ENCODE measurements around the gene B3GNT8. TPM values are rescaled to one million over a fixed set of nuclear protein-coding genes. Genes with fewer than 3 reads are reported as not detected.

Gene B3GNT8
- total and polyA plus RNA-seq, 4 donors, result 0.14 to 2.3 (median 0.66) TPM

DNA sequence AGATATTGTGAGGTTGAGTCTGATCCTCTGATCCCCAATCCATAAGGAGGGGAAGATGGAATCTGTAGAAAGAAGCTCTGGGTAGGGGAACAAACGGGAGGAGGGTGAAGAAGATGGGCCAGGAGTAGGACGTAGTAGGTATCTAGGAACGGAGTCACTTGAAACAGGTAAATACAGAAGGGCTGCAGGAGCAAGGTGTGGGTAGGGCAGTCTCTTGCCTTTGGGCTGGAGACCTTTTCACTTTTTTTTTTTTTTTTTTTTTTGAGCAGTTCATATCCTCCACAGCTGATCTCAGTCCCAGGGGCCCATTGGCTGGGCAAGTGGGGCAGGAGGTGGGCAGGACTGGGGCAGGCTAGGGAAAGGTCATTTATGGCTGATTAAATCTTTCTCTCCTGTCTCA is 28.1 kb downstream of the B3GNT8 start:
- H3K36me3 ChIP-seq (ENCODE audit: control insufficient read depth in 4 of 4, insufficient read depth in 3 of 4, low read depth in 1 of 4, low read length in 3 of 4), result peaks cover 0 to 4% (median 0%) of the 10 kb centered on the region in 4 donors
- no peak overlapping the region for H3K9ac ChIP-seq (ENCODE audit: low read depth in 1 of 2, low read length in 2 of 2)
- H3K4me3 ChIP-seq (ENCODE audit: low read depth in 1 of 3, low read length in 3 of 3), result peak overlapping the region in 1 of 3 donors; percentile 99
- 88% methylated on average over 3 of the region's 3 CpGs for WGBS
- no peak overlapping the region for H3K27ac ChIP-seq (ENCODE audit: low read depth in 1 of 2, low read length in 2 of 2)
- DNase-seq (ENCODE audit: low spot score), result no peak
- no peaks in the 10 kb centered on the region for H3K27me3 ChIP-seq (ENCODE audit: control insufficient read depth in 4 of 4, insufficient read depth in 4 of 4, low read length in 3 of 4)
- TF ChIP-seq GABPA (IDR thresholded peaks at IDR 0.05 in 1 of 2, conservative IDR thresholded peaks at IDR 0.05 in 1 of 2), result no peak
- no peak for TF ChIP-seq ATF3 (IDR thresholded peaks at IDR 0.05)
- no peak for TF ChIP-seq FOXA2 (IDR thresholded peaks at IDR 0.05)
- TF ChIP-seq RXRA (IDR thresholded peaks at IDR 0.05), result no peak
- no peak for TF ChIP-seq FOXA1 (IDR thresholded peaks at IDR 0.05)
- no peak for TF ChIP-seq ZBTB33 (IDR thresholded peaks at IDR 0.05)
- TF ChIP-seq MAX (IDR thresholded peaks at IDR 0.05), result no peak
- no peak for TF ChIP-seq RAD21 (IDR thresholded peaks at IDR 0.05)
- TF ChIP-seq SP1 (IDR thresholded peaks at IDR 0.05), result no peak
- no peak for TF ChIP-seq HNF4G (IDR thresholded peaks at IDR 0.05)
- no peak for TF ChIP-seq JUND (IDR thresholded peaks at IDR 0.05)
- TF ChIP-seq EGR1 (IDR thresholded peaks at IDR 0.05; ENCODE audit: low read depth in 2 of 2), result no peak
- peaks cover 2 to 34% (median 18%) of the 10 kb centered on the region in 4 donors for H3K4me1 ChIP-seq (ENCODE audit: control insufficient read depth in 4 of 4, insufficient read depth in 4 of 4, low read length in 3 of 4)
- H3K9me3 ChIP-seq (ENCODE audit: control insufficient read depth in 4 of 4, low read length in 3 of 4), result no peaks in the 10 kb centered on the region

DNA sequence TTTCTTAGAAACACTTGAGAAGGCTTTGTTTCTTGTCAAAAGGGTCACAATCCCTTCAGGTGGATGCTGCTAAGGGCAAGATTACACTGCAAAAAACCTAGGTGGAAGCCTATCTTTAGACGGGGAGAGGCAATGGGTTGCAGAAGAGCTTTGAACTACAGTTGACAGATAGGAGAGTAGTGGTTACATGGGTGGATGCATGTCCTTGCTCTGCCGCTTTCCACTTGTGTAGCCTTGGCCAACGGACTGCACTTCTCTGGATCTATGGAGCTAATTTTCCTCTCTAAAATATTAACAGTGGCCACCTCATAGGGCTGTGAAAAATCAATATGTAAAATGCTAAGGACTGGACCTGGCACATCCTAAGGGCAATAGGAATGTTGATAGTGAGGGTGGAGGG is 28.6 kb downstream of the B3GNT8 start:
- TF ChIP-seq GABPA (IDR thresholded peaks at IDR 0.05 in 1 of 2, conservative IDR thresholded peaks at IDR 0.05 in 1 of 2) (no peak), HNF4A (conservative IDR thresholded peaks at IDR 0.05) (no peak)
- H3K4me1 ChIP-seq (ENCODE audit: control insufficient read depth in 4 of 4, insufficient read depth in 4 of 4, low read length in 3 of 4), result peaks cover 2 to 34% (median 17%) of the 10 kb centered on the region in 4 donors
- H3K9me3 ChIP-seq (ENCODE audit: control insufficient read depth in 4 of 4, low read length in 3 of 4), result no peaks in the 10 kb centered on the region
- WGBS, result 34% methylated on average over 3 of the region's 3 CpGs
- H3K4me3 ChIP-seq (ENCODE audit: low read depth in 1 of 3, low read length in 3 of 3), result peak overlapping the region; percentile 70 to 99 (median 84)
- no peak overlapping the region for H3K27ac ChIP-seq (ENCODE audit: low read depth in 1 of 2, low read length in 2 of 2)
- DNase-seq (ENCODE audit: low spot score), result no peak
- no peaks in the 10 kb centered on the region for H3K27me3 ChIP-seq (ENCODE audit: control insufficient read depth in 4 of 4, insufficient read depth in 4 of 4, low read length in 3 of 4)
- peak overlapping the region; percentile 67 to 98 for H3K9ac ChIP-seq (ENCODE audit: low read depth in 1 of 2, low read length in 2 of 2)
- H3K36me3 ChIP-seq (ENCODE audit: control insufficient read depth in 4 of 4, insufficient read depth in 3 of 4, low read depth in 1 of 4, low read length in 3 of 4), result peaks cover 0 to 4% (median 0%) of the 10 kb centered on the region in 4 donors

DNA sequence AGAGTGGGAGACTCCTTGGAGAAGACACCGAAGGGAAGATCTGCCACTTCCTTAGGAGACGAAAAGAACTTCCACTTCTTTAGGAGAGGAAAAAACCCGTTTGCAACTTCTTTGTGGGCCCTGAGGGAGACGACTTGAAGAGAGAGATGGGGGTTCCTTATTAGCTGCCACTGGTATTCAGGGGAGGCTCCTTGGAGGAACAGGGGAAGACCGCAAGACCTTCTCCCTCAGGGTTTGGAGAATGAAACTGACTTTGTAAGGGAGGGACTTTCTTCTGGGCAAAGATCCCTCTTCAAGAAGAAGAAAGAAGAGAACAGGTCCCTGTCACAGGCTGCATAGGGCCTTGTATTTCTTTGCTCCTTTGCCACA is 29.1 kb downstream of the B3GNT8 start:
- WGBS, result under 1% methylated on average over 5 of the region's 5 CpGs
- DNase-seq (ENCODE audit: low spot score), result no peak
- Histone ChIP-seq H3K9me3 (ENCODE audit: control insufficient read depth in 4 of 4, low read length in 3 of 4) (no peaks in the 10 kb centered on the region), H3K27ac (ENCODE audit: low read depth in 1 of 2, low read length in 2 of 2) (peak overlapping the region; percentile 92 to 98), H3K4me1 (ENCODE audit: control insufficient read depth in 4 of 4, insufficient read depth in 4 of 4, low read length in 3 of 4) (peaks cover 2 to 28% (median 16%) of the 10 kb centered on the region in 4 donors), H3K27me3 (ENCODE audit: control insufficient read depth in 4 of 4, insufficient read depth in 4 of 4, low read length in 3 of 4) (no peaks in the 10 kb centered on the region), H3K36me3 (ENCODE audit: control insufficient read depth in 4 of 4, insufficient read depth in 3 of 4, low read depth in 1 of 4, low read length in 3 of 4) (peaks cover 0 to 1% (median 0%) of the 10 kb centered on the region in 4 donors), H3K4me3 (ENCODE audit: low read depth in 1 of 3, low read length in 3 of 3) (peak overlapping the region; percentile 70 to 99 (median 84)), H3K9ac (ENCODE audit: low read depth in 1 of 2, low read length in 2 of 2) (peak overlapping the region; percentile 94 to 98)
- TF ChIP-seq ATF3 (IDR thresholded peaks at IDR 0.05) (no peak), MAX (IDR thresholded peaks at IDR 0.05) (no peak), RAD21 (IDR thresholded peaks at IDR 0.05) (no peak), HNF4G (IDR thresholded peaks at IDR 0.05) (no peak), TAF1 (conservative IDR thresholded peaks at IDR 0.05) (no peak), YY1 (IDR thresholded peaks at IDR 0.05) (no peak), HNF4A (conservative IDR thresholded peaks at IDR 0.05) (no peak), EGR1 (IDR thresholded peaks at IDR 0.05; ENCODE audit: low read depth in 2 of 2) (no peak), NR2F2 (IDR thresholded peaks at IDR 0.05) (no peak), FOXA2 (IDR thresholded peaks at IDR 0.05) (no peak), JUND (IDR thresholded peaks at IDR 0.05) (no peak), FOXA1 (IDR thresholded peaks at IDR 0.05) (no peak), GABPA (IDR thresholded peaks at IDR 0.05 in 1 of 2, conservative IDR thresholded peaks at IDR 0.05 in 1 of 2) (no peak), SP1 (IDR thresholded peaks at IDR 0.05) (no peak)

Data from liver (tissue), 9 donors.